HepG2 (cell line): ENCODE data around the gene HBM. TPM values are rescaled to one million over a fixed set of nuclear protein-coding genes. Genes with fewer than 3 reads are reported as not detected.
A peak's percentile ranks its signal among the peaks of the same experiment; 100 is the strongest.

Experiments
- AKNA ChIP-seq: sonication (generic); formaldehyde crosslinking; IDR thresholded peaks from 2 replicates; pipeline ENCODE4 v1.4.0; 2020; ENCODE audit warnings: missing genetic modification reagents, borderline replicate concordance
- BRCA1 ChIP-seq: sonication (generic); formaldehyde crosslinking; IDR thresholded peaks from 2 replicates; pipeline ENCODE4 v1.4.0; 2020; ENCODE audit warnings: missing genetic modification reagents
- CC2D1A ChIP-seq: sonication (generic); formaldehyde crosslinking; IDR thresholded peaks from 2 replicates; pipeline ENCODE4 v1.8.1; 2023; ENCODE audit warnings: mild to moderate bottlenecking, missing genetic modification reagents
- FIP1L1 ChIP-seq: fragments of 200-400 bp; formaldehyde crosslinking; IDR thresholded peaks from 2 replicates; pipeline ENCODE4 v1.6.1; 2018; ENCODE audit warnings: low read depth, mild to moderate bottlenecking, low read length, moderate library complexity, borderline replicate concordance; ENCODE audit not compliant: insufficient read depth
- GATAD1 ChIP-seq: IDR thresholded peaks from 2 replicates; pipeline ENCODE4 v1.6.1; 2016; ENCODE audit warnings: missing genetic modification reagents, missing compliant biosample characterization
- MAF1 ChIP-seq: sonication (generic); formaldehyde crosslinking; IDR thresholded peaks from 2 replicates; pipeline ENCODE4 v1.5.0; 2020; ENCODE audit warnings: missing genetic modification reagents, borderline replicate concordance
- NR3C1 ChIP-seq: sonication (generic); formaldehyde crosslinking; IDR thresholded peaks from 2 replicates; pipeline ENCODE4 v1.4.0; 2020; ENCODE audit warnings: missing genetic modification reagents
- SMC3 ChIP-seq: IDR thresholded peaks from 2 replicates; pipeline ENCODE4 v1.6.1; 2011; ENCODE audit warnings: low read length, improper control_type of control experiment
- THAP9 ChIP-seq: sonication (generic); formaldehyde crosslinking; IDR thresholded peaks from 2 replicates; pipeline ENCODE4; 2020; ENCODE audit warnings: missing genetic modification reagents, mild to moderate bottlenecking, borderline replicate concordance
- ZBTB3 ChIP-seq: sonication (generic); formaldehyde crosslinking; IDR thresholded peaks from 2 replicates; pipeline ENCODE4 v1.4.0; 2020; ENCODE audit warnings: low read depth, mild to moderate bottlenecking, moderate library complexity, missing genetic modification reagents, borderline replicate concordance
- ZBTB7B ChIP-seq: sonication (generic); formaldehyde crosslinking; IDR thresholded peaks from 2 replicates; pipeline ENCODE4 v1.4.0; 2020; ENCODE audit warnings: missing genetic modification reagents
- ZFP1 ChIP-seq: IDR thresholded peaks from 2 replicates; pipeline ENCODE4 v1.6.1; 2016
- ZNF3 ChIP-seq: IDR thresholded peaks from 2 replicates; pipeline ENCODE4 v1.7.0; 2017; ENCODE audit warnings: inconsistent platforms
- ZNF33A ChIP-seq: sonication (generic); formaldehyde crosslinking; IDR thresholded peaks from 2 replicates; pipeline ENCODE4 v1.5.1; 2020; ENCODE audit warnings: missing genetic modification reagents, mild to moderate bottlenecking, moderate library complexity, borderline replicate concordance
- ZNF557 ChIP-seq: sonication (generic); formaldehyde crosslinking; IDR thresholded peaks from 2 replicates; pipeline ENCODE4 v1.4.0; 2020; ENCODE audit warnings: missing genetic modification reagents
- ZNF570 ChIP-seq: sonication (generic); formaldehyde crosslinking; IDR thresholded peaks from 2 replicates; pipeline ENCODE4 v1.4.0; 2020; ENCODE audit warnings: mild to moderate bottlenecking, missing genetic modification reagents, borderline replicate concordance
- ZNF652 ChIP-seq: IDR thresholded peaks from 2 replicates; pipeline ENCODE4 v1.6.1; 2016; ENCODE audit warnings: low read depth, borderline replicate concordance
- ZNF660 ChIP-seq: sonication (generic); formaldehyde crosslinking; IDR thresholded peaks from 2 replicates; pipeline ENCODE4 v1.5.1; 2020; ENCODE audit warnings: mild to moderate bottlenecking, low read depth, missing genetic modification reagents, borderline replicate concordance
- ZNF800 ChIP-seq: sonication (generic); formaldehyde crosslinking; IDR thresholded peaks from 2 replicates; pipeline ENCODE4 v1.4.0; 2020; ENCODE audit warnings: missing genetic modification reagents
- polyA plus RNA-seq, 8 experiments: library from polyadenylated mRNA; depleted of rRNA in 3 of 8; stranded (reverse) in 7 of 8; unstranded in 1 of 8; fragments of >200 nt; fragmentation: Illumina TruSeq in 4 of 8; extraction: Trizol in 4 of 8; gene quantifications; 2 replicates each; pipeline versions ENCODE4 v1.2.1 to v1.2.3, GENCODE V29; 2011 to 2016; ENCODE audit warnings: low read depth in 4 of 8, missing spikeins in 1 of 8, mixed read lengths in 1 of 8; ENCODE audit not compliant: insufficient read depth in 1 of 8
- total RNA-seq, 5 experiments: library from RNA; depleted of rRNA; stranded (reverse); fragments of >200 nt; fragmentation: Illumina TruSeq; extraction: Trizol; gene quantifications; 2 replicates each; pipeline ENCODE4 v1.2.3, GENCODE V29; 2016; ENCODE audit warnings: low read depth in 1 of 5

The HBM gene
- total and polyA plus RNA-seq, 2 of the 13 experiments (the other 11 are each of a cell fraction or from before 2014, with no cell fraction given) = not detected

- TF ChIP-seq AKNA (CRISPR knock-in tag) (0 out of 2 replicates have a peak, but pooled peaks have one; percentile 78), ZNF570 (CRISPR knock-in tag) (peak; percentile 93; the same call in 1 of the 2 replicates), FIP1L1 (no peak), ZBTB3 (CRISPR knock-in tag) (peak; percentile 95; the same call in 1 of the 2 replicates), NR3C1 (CRISPR knock-in tag) (no peak), ZBTB7B (CRISPR knock-in tag) (peak; percentile 89), SMC3 (no peak), ZFP1 (CRISPR knock-in tag) (peak; percentile 66; the same call in 1 of the 2 replicates), ZNF660 (CRISPR knock-in tag) (peak; percentile 86; the same call in 1 of the 2 replicates), ZNF557 (peak; percentile 85), THAP9 (CRISPR knock-in tag) (peak; percentile 82; the same call in 1 of the 2 replicates), BRCA1 (peak; percentile 96), ZNF33A (CRISPR knock-in tag) (no peak), MAF1 (CRISPR knock-in tag) (peak; percentile 85; the same call in 1 of the 2 replicates), ZNF652 (CRISPR knock-in tag) (no peak), GATAD1 (CRISPR knock-in tag) (peak; percentile 76), ZNF3 (CRISPR knock-in tag) (peak; percentile 45; the same call in 1 of the 2 replicates), ZNF800 (CRISPR knock-in tag) (peak; percentile 99), CC2D1A (CRISPR knock-in tag) (no peak)
Measured at GRCh38 chr16:180681-181564, 15.1 kb downstream of the HBM start (continued).
